NCI-H1930 (cell line): ENCODE measurements around the gene PUM1.
"Not testable (repeated sequence)": the region's sequence is repeated elsewhere in the genome, so short reads cannot be mapped to it uniquely, and the experiment has no call there.

Experiments
- DNase-seq, 2 experiments: peaks; one replicate each; lab custom pipeline; 2025; lab: John Stamatoyannopoulos, UW

Gene PUM1, protein sequence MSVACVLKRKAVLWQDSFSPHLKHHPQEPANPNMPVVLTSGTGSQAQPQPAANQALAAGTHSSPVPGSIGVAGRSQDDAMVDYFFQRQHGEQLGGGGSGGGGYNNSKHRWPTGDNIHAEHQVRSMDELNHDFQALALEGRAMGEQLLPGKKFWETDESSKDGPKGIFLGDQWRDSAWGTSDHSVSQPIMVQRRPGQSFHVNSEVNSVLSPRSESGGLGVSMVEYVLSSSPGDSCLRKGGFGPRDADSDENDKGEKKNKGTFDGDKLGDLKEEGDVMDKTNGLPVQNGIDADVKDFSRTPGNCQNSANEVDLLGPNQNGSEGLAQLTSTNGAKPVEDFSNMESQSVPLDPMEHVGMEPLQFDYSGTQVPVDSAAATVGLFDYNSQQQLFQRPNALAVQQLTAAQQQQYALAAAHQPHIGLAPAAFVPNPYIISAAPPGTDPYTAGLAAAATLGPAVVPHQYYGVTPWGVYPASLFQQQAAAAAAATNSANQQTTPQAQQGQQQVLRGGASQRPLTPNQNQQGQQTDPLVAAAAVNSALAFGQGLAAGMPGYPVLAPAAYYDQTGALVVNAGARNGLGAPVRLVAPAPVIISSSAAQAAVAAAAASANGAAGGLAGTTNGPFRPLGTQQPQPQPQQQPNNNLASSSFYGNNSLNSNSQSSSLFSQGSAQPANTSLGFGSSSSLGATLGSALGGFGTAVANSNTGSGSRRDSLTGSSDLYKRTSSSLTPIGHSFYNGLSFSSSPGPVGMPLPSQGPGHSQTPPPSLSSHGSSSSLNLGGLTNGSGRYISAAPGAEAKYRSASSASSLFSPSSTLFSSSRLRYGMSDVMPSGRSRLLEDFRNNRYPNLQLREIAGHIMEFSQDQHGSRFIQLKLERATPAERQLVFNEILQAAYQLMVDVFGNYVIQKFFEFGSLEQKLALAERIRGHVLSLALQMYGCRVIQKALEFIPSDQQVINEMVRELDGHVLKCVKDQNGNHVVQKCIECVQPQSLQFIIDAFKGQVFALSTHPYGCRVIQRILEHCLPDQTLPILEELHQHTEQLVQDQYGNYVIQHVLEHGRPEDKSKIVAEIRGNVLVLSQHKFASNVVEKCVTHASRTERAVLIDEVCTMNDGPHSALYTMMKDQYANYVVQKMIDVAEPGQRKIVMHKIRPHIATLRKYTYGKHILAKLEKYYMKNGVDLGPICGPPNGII

DNA sequence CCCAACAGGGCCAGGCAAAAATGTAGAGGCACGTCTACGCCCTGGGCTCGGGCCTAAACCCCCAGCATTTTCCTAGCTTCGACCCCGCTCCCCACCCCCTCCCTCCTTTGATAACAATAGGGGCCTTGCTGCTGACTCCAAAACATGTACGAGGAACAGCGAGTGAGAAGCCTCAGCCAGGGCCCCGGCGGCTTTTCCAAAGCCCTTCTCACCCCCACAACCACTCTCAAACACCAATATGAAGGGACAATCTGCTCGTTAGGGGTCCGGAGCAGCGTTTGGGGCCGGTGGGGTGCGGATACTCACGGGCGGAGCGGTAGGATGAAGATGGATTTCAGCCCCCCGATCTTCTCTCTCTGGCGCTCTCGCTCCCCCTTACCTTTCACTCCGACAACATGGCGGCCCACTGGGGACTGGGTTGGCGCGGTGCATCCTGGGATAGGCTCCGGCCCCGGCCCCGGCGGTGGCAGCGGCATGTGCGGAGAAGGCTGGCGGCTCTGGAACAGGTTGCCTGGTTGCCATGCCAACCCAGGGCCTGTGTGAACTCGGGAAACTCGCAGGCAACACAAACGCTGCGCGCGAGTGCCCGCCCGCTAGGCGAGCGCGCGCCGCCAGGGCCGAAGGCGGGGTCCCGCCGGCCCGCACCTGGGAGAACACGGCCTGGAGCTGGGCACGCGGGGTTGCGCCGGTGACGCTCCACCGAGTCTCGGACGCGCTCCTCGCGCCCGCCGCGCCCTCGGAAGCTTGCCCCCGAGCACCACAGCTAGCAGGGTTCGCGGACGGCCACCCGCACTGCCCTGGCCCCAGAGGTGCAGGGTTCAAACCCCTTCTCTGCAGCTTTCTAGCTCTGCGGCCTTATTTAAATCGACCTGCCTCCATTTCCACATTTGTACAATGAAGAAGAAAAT, at the start of gene PUM1:
Gene PUM1 (minus strand): TSS at position 408 of the 908 bp plus-strand sequence. CDS start 6,151 bp downstream, outside the sequence.
- peak; percentile 98 to 99 for DNase-seq

DNA sequence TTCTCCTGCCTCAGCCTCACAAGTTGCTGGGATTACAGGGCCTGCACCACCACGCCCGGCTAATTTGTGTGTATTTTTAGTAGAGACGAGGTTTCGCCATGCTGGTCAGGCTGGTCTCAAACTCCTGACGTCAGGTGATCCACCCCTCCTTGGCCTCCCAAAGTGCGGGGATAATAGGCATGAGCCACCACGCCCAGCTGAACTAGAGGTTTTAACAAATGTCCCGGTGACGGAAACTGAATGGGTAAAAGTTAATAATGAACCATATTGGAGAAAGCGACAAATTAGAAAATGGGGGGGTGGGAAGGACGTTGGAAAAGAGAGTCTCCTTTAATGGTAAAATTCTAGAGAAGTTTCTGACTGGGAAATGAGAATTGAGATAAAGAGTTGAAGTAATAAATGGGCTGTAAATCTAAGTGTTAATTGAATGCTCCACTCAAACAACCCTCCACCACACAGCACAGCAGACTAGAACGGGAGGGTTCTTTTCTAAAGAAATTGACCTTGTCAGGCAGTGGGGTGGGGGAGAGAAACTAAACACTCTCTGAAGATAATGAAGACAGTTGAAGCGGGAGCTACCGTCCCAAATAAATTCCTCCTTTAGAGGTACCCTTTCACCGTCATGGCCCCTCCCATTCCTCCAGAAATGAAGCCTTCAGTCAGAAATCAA, 46.9 kb upstream of the PUM1 start:
- no peak for DNase-seq

DNA sequence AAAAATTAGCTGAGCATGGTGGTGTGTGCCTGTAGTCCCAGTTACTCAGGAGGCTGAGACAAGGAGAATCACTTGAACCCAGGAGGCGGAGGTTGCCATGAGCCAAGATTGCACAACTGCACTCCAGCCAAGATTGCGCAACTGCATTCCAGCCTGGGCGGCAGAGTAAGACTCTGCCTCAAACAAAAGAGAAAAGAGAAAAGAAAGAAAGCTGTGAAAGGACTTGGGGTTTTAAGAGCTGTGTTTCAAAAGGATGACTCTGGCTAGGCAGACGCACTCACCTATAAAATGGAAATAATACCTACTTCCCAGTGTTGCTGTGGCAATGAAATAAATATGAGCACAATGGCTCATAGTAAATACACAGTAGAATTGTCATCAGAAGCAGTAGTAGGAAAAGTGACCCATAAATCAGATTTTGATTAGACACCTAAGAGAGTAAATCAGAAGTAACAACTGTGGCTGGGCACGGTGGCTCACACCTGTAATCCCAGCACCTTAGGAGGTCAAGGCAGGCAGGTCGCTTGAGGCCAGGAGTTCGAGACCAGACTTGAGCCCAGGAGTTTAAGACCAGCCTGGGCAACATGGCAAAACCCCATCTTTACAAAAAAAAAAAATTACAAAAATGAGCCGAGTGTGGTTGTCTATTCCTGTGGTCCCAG, 45.9 kb upstream of the PUM1 start:
- DNase-seq, result no peak

DNA sequence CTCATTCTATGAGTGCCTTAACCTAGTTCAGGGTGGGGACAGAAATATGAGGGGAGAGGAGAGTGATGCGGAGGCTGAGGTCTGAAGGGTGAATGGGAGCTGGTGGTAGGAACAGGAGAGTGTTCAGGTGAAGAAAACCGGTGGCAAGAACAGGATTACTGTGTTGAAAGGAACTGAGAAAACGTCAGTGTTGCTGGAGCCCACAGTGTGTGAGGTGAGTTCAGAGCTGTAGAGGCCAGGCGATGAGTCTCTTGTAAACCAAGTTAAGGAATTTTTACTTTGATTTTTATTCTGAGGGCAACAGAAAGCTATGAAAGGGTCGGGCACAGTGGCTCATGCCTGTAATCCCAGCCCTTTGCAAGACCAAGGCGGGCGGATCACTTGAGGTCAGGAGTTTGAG, 45.3 kb upstream of the PUM1 start:
- DNase-seq, result no peak

DNA sequence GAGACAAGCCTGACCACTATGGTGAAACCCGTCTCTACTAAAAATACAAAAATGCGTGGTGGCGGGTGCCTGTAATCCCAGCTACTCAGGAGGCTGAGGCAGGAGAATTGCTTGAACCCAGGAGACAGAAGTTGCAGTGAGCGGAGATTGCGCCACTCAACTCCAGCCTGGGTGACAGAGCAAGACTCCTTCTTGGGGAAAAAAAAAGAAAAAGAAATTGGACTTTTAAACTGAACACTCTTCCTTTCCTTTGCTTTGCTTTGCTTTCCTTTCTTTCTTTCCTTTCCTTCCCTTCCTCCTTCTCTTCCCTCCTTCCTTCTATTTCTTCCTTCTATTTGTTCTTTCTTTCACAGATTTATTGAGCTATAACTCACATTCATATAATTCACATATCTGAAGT, 43.3 kb upstream of the PUM1 start:
- DNase-seq, result no peak

DNA sequence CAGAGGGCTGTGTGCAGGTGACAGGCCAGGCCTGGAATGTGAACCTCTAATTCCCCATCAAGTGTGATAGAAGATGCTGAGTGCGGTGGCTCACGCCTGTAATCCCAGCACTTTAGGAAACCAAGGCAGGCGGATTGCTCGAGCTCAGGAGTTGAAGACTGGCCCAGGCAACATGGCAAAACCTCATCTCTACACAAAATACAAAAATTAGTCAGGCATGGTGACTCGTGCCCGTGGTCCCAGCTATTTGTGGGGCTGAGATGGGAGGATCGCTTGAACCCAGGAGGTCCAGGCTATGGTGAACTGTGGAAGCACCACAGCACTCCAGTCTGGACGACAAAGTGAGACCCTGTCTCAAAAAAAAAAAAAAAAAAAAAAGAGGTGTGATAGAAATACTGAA, 40.1 kb upstream of the PUM1 start:
- no peak for DNase-seq

DNA sequence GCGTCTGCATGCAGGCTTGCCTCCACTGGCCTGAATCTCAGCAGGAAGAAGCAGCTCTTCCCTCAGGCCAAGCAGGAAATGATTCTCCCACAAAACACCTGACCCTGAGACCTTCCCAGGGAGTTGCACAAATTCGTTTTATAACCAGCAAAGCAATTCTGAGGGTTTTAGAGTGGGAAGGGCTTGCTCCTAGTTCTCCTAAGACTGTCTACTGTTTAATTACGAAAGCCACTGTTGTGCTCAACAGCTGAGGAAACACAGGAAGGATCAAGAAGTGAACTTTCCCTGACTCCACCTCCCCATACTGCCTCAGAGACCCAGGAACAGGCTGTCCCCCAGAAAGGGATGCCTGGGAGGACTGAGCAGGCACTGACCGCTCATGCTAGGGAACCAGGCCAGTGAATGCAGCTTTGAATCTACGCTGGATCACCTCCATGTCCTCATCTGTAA, 37.0 kb upstream of the PUM1 start:
- no peak for DNase-seq

DNA sequence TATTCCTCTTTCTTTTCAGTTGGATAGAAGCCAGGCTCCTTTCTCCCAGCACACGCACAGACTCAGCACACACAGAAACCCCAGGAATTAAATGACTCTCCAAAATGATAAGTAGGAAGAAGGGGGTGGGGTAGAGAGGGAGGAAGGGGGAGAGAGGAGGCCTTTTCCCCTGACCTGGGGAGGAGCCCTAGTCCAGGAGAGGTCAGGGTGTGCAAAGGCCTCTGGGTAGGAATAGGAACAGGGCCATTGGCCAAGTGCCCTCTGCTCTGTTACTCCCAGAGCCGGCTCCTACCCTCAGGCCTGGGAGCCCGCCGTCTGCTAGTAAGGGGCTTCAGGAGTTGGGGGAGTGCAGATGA, 35.6 kb upstream of the PUM1 start:
- no peak for DNase-seq

DNA sequence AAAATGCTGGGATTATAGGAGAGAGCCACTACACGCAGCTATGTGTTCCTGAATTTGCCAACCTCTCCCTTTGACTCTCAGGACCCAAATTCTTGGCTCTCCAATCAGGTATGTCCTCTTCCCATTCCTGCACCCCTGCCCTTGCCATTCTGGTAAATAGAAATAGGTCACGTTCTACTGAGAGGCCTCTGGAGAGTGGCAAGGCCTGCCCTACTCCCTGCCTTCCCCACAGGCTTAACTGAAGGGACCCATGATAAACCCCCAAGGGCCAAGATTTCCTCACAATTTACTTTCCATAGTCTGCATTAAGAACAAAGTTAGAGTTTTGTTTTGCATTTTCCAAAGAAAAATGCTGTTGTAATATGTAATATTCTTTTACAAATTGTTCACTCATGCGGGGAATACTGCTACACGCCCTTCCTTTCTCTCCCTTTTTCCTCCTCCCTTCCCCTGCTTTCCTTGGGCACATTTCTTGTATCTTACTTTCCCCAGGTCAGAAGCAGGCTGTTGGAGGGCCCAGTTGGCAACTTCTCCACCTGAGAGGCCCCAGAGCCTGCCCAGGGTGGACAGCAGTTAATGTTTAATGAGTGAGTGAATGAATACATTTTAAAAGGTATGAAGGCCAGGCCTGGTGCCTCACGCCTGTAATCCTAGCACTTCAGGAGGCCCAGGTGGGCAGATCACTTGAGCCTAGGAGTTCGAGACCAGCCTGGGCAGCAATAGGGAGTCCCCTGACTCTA, 33.9 kb upstream of the PUM1 start:
- no peak for DNase-seq

DNA sequence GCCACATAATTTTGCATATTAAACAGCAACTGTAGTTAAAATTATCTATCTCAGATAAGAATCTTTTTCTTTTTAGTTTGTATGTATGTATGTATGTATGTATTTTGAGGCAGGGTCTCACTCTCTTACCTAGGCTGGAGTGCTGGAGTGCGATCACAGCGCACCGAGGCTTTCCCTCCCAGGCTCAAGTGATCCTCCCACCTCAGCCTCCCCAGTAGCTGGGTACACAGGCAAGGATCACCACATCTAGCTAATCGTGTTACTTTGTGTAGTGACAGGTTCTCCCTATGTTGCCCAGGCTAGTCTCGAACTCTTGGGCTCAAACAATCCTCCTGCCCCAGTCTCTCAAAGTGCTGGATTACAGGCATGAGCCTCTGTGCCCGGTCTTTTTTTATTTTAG, 30.5 kb upstream of the PUM1 start:
- DNase-seq, result no peak

DNA sequence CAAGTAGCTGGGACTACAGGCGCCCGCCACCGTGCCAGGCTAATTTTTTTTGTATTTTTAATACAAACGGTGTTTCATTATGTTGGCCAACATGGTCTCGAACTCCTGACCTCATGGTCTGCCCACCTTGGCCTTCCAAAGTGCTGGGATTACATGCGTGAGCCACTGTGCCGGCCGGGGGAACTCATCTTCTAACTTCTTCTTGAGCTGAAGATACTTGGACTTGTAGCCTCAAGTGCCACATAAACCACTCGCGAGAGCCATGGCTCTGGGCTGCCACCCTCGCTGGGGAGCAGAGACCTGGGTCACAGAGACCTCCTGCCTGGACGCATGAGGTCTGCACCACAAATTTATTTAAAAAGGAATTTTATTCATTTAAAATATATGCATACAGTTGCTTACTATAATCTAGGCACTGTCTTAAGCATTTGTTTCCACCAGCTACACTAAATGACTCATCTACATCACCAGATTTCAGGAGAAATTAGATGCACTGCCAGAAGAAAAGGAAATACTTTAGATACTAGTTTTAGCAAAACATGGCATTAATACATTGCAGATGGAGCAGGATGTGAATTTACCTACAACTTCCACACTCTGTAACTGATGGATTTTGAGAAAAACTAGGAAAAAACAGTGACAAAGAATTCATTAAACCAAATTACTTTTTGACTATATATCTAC, 29.9 kb upstream of the PUM1 start:
- no peak for DNase-seq

DNA sequence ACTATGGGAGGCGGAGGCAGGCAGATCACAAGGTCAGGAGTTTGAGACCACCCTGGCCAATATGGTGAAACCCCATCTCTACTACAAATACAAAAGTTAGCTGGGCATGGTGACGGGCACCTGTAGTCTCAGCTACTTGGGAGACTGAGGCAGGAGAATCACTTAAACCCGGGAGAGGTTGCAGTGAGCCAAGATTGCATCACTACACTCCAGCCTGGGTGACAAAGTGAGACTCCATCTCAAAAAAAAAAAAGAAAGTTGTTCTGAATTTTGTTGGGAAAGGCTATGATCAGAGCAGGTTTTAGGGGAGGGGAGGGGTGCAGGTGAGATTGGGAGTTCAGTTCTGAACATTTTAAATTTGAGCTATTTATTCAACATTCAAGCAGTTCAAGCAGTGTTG, 22.6 kb upstream of the PUM1 start:
- DNase-seq, result not testable (repeated sequence)

DNA sequence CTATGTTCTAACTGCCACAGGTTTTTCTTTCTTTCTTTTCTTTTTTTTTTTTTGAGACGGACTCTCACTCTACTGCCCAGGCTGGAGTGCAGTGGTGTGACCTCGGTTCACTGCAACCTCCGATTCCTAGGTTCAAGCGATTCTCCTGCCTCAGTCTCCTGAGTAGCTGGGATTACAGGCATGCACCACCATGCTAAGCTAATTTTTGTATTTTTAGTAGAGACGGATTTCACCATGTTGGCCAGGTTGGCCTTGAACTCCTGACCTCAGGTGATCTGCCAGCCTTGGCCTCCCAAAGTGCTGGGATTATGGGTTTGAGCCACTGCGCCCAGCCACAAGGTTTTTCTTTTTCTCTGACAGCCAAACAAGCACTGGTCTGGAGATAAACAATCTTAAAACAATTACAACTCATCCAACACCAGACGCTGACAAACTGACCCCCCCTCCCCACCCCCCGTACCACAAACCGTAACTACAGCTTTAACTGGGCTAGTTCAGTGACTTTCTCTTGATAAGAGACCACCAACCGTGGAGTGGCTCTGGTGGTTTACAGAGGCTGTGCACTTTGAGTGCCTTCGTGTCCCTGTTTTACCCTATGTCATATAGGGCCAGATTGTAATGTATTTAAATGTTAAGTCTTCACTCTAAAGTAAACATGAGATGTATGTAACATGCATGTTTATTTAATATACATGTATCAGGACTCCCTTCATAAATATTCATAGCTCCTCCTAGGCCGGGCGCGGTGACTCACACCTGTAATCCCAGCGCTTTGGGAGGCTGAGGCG, 19.5 kb upstream of the PUM1 start:
- DNase-seq, result no peak

DNA sequence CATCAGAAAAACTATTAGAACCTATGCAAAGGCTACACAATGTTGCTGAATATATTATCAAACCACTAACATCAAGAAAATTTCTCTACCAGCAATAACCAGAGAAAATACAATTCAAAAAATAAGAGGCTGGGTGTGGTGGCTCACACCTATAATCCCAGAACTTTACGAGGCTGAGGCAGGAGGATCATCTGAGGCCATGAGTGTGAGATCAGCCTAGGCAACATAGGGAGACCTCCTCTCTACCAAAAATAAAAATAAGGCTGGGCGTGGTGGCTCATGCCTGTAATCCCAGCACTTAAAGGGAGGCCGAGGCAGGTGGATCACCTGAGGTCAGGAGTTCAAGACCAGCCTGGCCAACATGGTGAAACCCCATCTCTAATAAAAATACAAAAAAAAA, 16.9 kb upstream of the PUM1 start:
- no peak for DNase-seq

DNA sequence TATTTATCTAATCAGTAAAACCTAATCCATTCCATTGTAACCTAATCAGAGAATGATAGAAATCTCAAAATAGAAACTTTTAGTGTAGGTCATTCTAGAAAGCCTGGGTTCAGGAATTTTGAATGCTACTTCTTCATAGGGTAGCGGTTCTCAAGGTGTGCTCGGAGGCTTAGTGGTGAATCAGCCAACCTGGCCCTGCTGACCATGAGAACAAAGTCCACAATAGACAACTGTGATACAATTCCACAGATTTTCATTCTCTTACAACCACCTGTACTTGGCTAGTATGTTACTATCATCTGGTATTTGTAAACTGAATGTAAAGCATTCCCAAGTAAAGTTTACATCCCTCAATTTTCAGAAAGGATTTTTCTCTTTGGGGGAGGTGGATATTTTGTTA, 7.5 kb upstream of the PUM1 start:
- DNase-seq, result no peak

DNA sequence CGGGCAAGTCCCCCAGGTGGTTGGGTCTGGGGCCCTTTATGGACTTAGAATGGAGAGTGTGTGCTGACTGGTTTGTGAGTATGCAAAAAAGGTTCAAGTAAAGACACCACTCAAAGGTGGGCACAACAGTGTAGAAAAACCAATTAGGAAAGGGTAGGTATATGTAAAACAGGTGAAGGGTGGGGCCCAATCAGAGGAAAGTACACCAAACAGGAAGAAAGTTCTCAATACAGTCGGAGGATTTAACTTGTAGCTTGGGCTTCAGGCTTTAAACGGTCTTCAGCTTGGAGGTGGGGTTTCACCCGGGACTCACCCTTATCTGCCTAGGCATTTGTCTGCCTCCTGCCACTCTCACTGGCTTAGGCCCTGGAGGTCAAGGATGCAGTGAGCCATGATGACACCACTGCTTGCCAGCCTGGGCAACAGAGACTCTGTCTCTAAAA, 6.8 kb upstream of the PUM1 start:
- no peak for DNase-seq

DNA sequence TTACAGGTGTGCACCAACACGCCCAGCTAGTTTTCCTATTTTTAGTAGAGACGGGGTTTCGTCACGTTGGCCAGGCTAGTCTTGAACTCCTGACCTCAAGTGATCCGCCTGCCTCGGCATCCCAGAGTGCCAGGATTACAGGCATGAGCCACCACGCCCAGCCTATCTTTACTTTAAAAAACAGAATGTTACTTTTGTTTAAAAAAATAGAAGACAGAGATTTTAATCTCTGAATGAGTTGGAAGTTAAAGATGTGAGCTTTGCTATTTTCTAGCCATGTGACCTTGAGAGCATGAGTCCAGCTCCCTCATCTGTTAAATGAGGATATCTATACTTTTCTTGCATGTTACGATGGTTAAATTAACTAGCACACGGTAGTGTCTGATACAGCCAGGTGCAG, 3.9 kb upstream of the PUM1 start:
- no peak for DNase-seq

DNA sequence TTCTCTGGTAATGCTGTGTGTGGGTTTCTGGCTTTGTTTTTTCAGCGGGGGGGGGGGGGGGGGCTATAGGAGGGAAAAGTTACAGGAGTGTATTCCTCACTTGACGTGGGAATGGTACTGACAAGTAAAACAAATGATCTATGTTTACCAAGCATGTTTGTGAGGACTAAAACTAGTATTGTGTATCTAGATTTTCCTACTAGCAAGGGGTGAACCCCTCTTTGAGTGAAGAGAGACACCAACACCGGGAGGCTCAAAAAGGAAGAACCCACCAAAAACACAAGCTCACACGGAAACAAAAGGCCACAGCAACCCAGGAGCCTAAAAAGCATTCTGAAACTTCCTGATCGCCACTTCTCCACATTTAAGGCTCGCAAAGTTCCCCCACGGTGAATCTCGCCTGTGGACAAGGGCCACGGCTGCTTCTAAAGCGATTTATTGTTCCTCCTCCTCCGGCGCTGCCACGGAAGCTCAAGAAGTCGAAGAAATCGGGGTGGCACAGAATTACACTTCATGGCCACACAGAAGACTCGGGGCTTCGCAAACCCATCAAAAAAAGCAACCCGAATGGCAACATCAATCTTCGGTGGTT, 703 bp downstream of the PUM1 start:
- DNase-seq, result no peak
